CD4-positive, alpha-beta T cell treated with Interleukin-4 for 4 hours (primary cell): ENCODE measurements around the gene STRADA.
A peak's percentile ranks its signal among the peaks of the same experiment; 100 is the strongest.

Experiments
- DNase-seq: peaks from one replicate; pipeline ENCODE4 v3.0.0-alpha.2; 2020

STRADA gene

GRCh38 chr17:63741408-63742173 lies at the start of gene STRADA:
STRADA (minus strand) TSS chr17:63741799; CDS start chr17:63728369, 13,430 bp downstream.
- DNase-seq: peak; percentile 99

- DNase-seq: no peak
These were observed 48.5 kb upstream of the STRADA start for GRCh38 chr17:63790057-63790456.

GRCh38 chr17:63786971-63787711 lies 45.5 kb upstream of the STRADA start:
- no peak for DNase-seq

- no peak for DNase-seq
These were observed 44.5 kb upstream of the STRADA start for GRCh38 chr17:63786117-63786516.

GRCh38 chr17:63785556-63785955 lies 44.0 kb upstream of the STRADA start:
- no peak for DNase-seq

- DNase-seq: no peak
These were observed 41.9 kb upstream of the STRADA start for GRCh38 chr17:63783522-63783921.

- no peak for DNase-seq
These were observed 39.3 kb upstream of the STRADA start for GRCh38 chr17:63780928-63781327.

- DNase-seq: no peak
These were observed 38.9 kb upstream of the STRADA start for GRCh38 chr17:63780507-63780906.

GRCh38 chr17:63775420-63775819 lies 33.8 kb upstream of the STRADA start:
- DNase-seq: no peak

- DNase-seq: peak; percentile 12
These were observed 33.3 kb upstream of the STRADA start for GRCh38 chr17:63774969-63775265.

- no peak for DNase-seq
These were observed 32.8 kb upstream of the STRADA start, which contains the start of gene DDX42 for GRCh38 chr17:63774141-63774968. DDX42 (plus strand) TSS chr17:63774170; CDS start chr17:63787050, 12,880 bp downstream.

- DNase-seq: peak; percentile 99
These were observed 31.9 kb upstream of the STRADA start, which contains the start of gene CCDC47 for GRCh38 chr17:63773272-63774140. CCDC47 (minus strand) TSS chr17:63773597; CDS start chr17:63766175, 7,422 bp downstream.

GRCh38 chr17:63772801-63773271 lies 31.2 kb upstream of the STRADA start:
- no peak for DNase-seq

- DNase-seq: no peak
These were observed 26.8 kb upstream of the STRADA start for GRCh38 chr17:63768433-63768832.

- no peak for DNase-seq
These were observed 25.2 kb upstream of the STRADA start for GRCh38 chr17:63766754-63767153.

GRCh38 chr17:63764716-63765115 lies 23.1 kb upstream of the STRADA start:
- DNase-seq: no peak

- DNase-seq: no peak
These were observed 20.8 kb upstream of the STRADA start for GRCh38 chr17:63762161-63763078.

- no peak for DNase-seq
These were observed 19.4 kb upstream of the STRADA start for GRCh38 chr17:63760771-63761539.

GRCh38 chr17:63758428-63758827 lies 16.8 kb upstream of the STRADA start:
- no peak for DNase-seq

GRCh38 chr17:63754046-63754445 lies 12.4 kb upstream of the STRADA start:
- DNase-seq: no peak
